SK-N-SH (cell line): ENCODE measurements around the gene KRT3. TPM values are rescaled to one million over a fixed set of nuclear protein-coding genes. Genes with fewer than 3 reads are reported as not detected.

ENCODE experiments used
- CTCF ChIA-PET: fragments of 300-600, 350-600 bp; formaldehyde crosslinking; extraction: SDS; loops from one replicate; lab custom pipeline; 2021; lab: Yijun Ruan, JAX
- POLR2A ChIA-PET: fragments of 350-600 bp; sonication (Branson Sonifier 250); formaldehyde crosslinking; extraction: SDS; loops from one replicate; lab custom pipeline; 2020; ENCODE audit warnings: antibody characterized with exemption, inconsistent platforms; lab: Yijun Ruan, JAX
- DNase-seq: peaks from one replicate; pipeline ENCODE4 v3.0.0; 2012
- H2AFZ ChIP-seq: fragments of 200-600 bp; sonication (generic); 2 replicates; pipeline ENCODE4 v1.8.1; 2016; ENCODE audit warnings: antibody characterized with exemption, mild to moderate bottlenecking, low read depth
- H3F3A ChIP-seq: fragments of 200-600 bp; sonication (generic); replicated peaks from 2 replicates; pipeline ENCODE3; 2016; ENCODE audit warnings: antibody characterized with exemption, mild to moderate bottlenecking; ENCODE audit not compliant: insufficient read depth
- H3K27ac ChIP-seq, 2 experiments: fragments of 200-500 bp in 1 of 2; fragments of 200-600 bp in 1 of 2; sonication (Bioruptor generic) in 1 of 2; sonication (generic), shearing (Covaris generic) in 1 of 2; 2 replicates each; pipeline versions ENCODE4 v1.5.1 to v1.6.1; 2014 to 2016; ENCODE audit warnings: low read depth in 2 of 2, inconsistent platforms in 1 of 2, low read length in 1 of 2, mild to moderate bottlenecking in 1 of 2, mixed read lengths in 1 of 2
- H3K27me3 ChIP-seq: fragments of 200-600 bp; sonication (generic), shearing (Covaris generic); 2 replicates; pipeline ENCODE4 v1.6.1; 2016; ENCODE audit warnings: mixed run types; ENCODE audit not compliant: insufficient read depth
- H3K36me3 ChIP-seq, 2 experiments: fragments of 200-500 bp in 1 of 2; fragments of 200-600 bp in 1 of 2; sonication (Bioruptor generic) in 1 of 2; sonication (generic) in 1 of 2; replicated peaks in 1 of 2; 2 replicates each; pipeline versions ENCODE3 to v1.5.1; 2014 to 2016; ENCODE audit warnings: low read length in 1 of 2, mild to moderate bottlenecking in 1 of 2; ENCODE audit not compliant: insufficient read depth in 2 of 2, control insufficient read depth in 1 of 2
- H3K4me1 ChIP-seq, 2 experiments: fragments of 200-500 bp in 1 of 2; fragments of 200-600 bp in 1 of 2; sonication (Bioruptor generic) in 1 of 2; sonication (generic), shearing (Covaris generic) in 1 of 2; 2 replicates each; pipeline versions ENCODE4 v1.5.1 to v1.6.1; 2014 to 2016; ENCODE audit warnings: low read depth in 1 of 2, low read length in 1 of 2, mixed run types in 1 of 2; ENCODE audit not compliant: insufficient read depth in 2 of 2, control insufficient read depth in 1 of 2
- H3K4me2 ChIP-seq: fragments of 200-600 bp; sonication (generic), shearing (Covaris generic); 2 replicates; pipeline ENCODE4 v1.6.1; 2017; ENCODE audit warnings: mixed run types
- H3K4me3 ChIP-seq, 2 experiments: fragments of 200-500 bp in 1 of 2; fragments of 200-600 bp in 1 of 2; sonication (Bioruptor generic) in 1 of 2; sonication (generic), shearing (Covaris generic) in 1 of 2; 2 replicates each; pipeline versions ENCODE4 v1.5.1 to v1.8.1; 2014 to 2016; ENCODE audit warnings: low read depth in 2 of 2, inconsistent platforms in 1 of 2, low read length in 1 of 2, mild to moderate bottlenecking in 1 of 2, mixed read lengths in 1 of 2, moderate library complexity in 1 of 2
- H3K79me2 ChIP-seq: fragments of 200-600 bp; sonication (generic); 2 replicates; pipeline ENCODE4 v1.8.1; 2017; ENCODE audit warnings: mild to moderate bottlenecking; ENCODE audit not compliant: insufficient read depth
- H3K9ac ChIP-seq: fragments of 200-600 bp; sonication (generic); 2 replicates; pipeline ENCODE4 v1.6.1; 2017; ENCODE audit warnings: mixed run types
- H3K9me2 ChIP-seq: fragments of 200-600 bp; sonication (generic); 2 replicates; pipeline ENCODE4 v1.6.1; 2017; ENCODE audit warnings: mixed run types
- H3K9me3 ChIP-seq: fragments of 200-600 bp; sonication (generic); 2 replicates; pipeline ENCODE4 v1.6.1; 2017; ENCODE audit warnings: mixed run types, mild to moderate bottlenecking, moderate library complexity
- H4K20me1 ChIP-seq: fragments of 200-600 bp; sonication (generic); 2 replicates; pipeline ENCODE4 v1.6.1; 2017; ENCODE audit warnings: mild to moderate bottlenecking, mixed run types; ENCODE audit not compliant: insufficient read depth
- EZH2phosphoT487 ChIP-seq: fragments of 200-600 bp; sonication (generic); IDR thresholded peaks from 2 replicates; pipeline ENCODE4 v1.6.1; 2017; ENCODE audit warnings: low read depth, mixed run types, mild to moderate bottlenecking, antibody characterized with exemption, moderate library complexity, borderline replicate concordance
- GABPA ChIP-seq: IDR thresholded peaks from 2 replicates; pipeline ENCODE4 v1.4.0; 2012; ENCODE audit warnings: low read depth, mild to moderate bottlenecking
- GATA2 ChIP-seq: sonication (generic); formaldehyde crosslinking; IDR thresholded peaks from 2 replicates; pipeline ENCODE4 v1.5.0; 2020; ENCODE audit warnings: mild to moderate bottlenecking, missing genetic modification reagents
- IRF3 ChIP-seq: fragments of 150-350 bp; IDR thresholded peaks from 2 replicates; pipeline ENCODE4 v1.6.1; 2016; ENCODE audit warnings: mild to moderate bottlenecking, low read depth, low read length
- JUND ChIP-seq: IDR thresholded peaks from 2 replicates; pipeline ENCODE4 v1.4.0; 2012
- MAX ChIP-seq: IDR thresholded peaks from 2 replicates; pipeline ENCODE4 v1.4.0; 2012; ENCODE audit warnings: low read depth
- MEF2A ChIP-seq: IDR thresholded peaks from 2 replicates; pipeline ENCODE4 v1.4.0; 2012; ENCODE audit warnings: low read depth, borderline replicate concordance
- MXI1 ChIP-seq: IDR thresholded peaks from 2 replicates; pipeline ENCODE4 v1.6.1; 2012; ENCODE audit warnings: mild to moderate bottlenecking, low read depth, low read length, improper control_type of control experiment
- PBX3 ChIP-seq: IDR thresholded peaks from 2 replicates; pipeline ENCODE4; 2012
- POLR2AphosphoS5 ChIP-seq: IDR thresholded peaks from 2 replicates; pipeline ENCODE4 v1.6.1; 2012; ENCODE audit warnings: low read depth, low read length
- RCOR1 ChIP-seq: fragments of 150-350 bp; IDR thresholded peaks from 2 replicates; pipeline ENCODE4 v1.6.1; 2017; ENCODE audit warnings: antibody characterized with exemption, low read length
- RXRA ChIP-seq: IDR thresholded peaks from 2 replicates; pipeline ENCODE4 v1.4.0; 2012; ENCODE audit warnings: low read depth, mild to moderate bottlenecking, borderline replicate concordance
- SIN3A ChIP-seq: IDR thresholded peaks from 2 replicates; pipeline ENCODE4 v1.6.1; 2012; ENCODE audit warnings: low read depth, mild to moderate bottlenecking, low read length, moderate library complexity, borderline replicate concordance
- SMC3 ChIP-seq: IDR thresholded peaks from 2 replicates; pipeline ENCODE4 v1.6.1; 2012; ENCODE audit warnings: low read depth, low read length, improper control_type of control experiment
- TCF12 ChIP-seq: IDR thresholded peaks from 2 replicates; pipeline ENCODE4 v1.4.0; 2012
- TEAD4 ChIP-seq: IDR thresholded peaks from 2 replicates; pipeline ENCODE4 v1.4.0; 2012; ENCODE audit warnings: mild to moderate bottlenecking, borderline replicate concordance; ENCODE audit not compliant: insufficient read depth
- YY1 ChIP-seq: IDR thresholded peaks from 2 replicates; pipeline ENCODE4 v1.4.0; 2012; ENCODE audit warnings: low read depth, mild to moderate bottlenecking
- WGBS: methylation state at CpG from one replicate; pipeline ENCODE4 v1.1.6; 2017; ENCODE audit warnings: low lambda C conversion rate; 5-methylcytosine and 5-hydroxymethylcytosine counted together
- polyA plus RNA-seq, 3 experiments: library from polyadenylated mRNA; depleted of rRNA; stranded (reverse); fragments of >200 nt; gene quantifications; 2 replicates each; pipeline ENCODE4 v1.2.3, GENCODE V29; 2012
- TF ChIP-seq, protein P1 (sequence below): IDR thresholded peaks from 2 replicates; pipeline ENCODE4 v1.6.1; 2012; ENCODE audit warnings: mild to moderate bottlenecking, low read depth, low read length, moderate library complexity
- TF ChIP-seq, protein P2 (sequence below): IDR thresholded peaks from 2 replicates; pipeline ENCODE4 v1.4.0; 2012; ENCODE audit warnings: low read depth, borderline replicate concordance
- TF ChIP-seq, protein P3 (sequence below): fragments of 200-600 bp; sonication (generic); IDR thresholded peaks from 2 replicates; pipeline ENCODE4 v1.6.1; 2017; ENCODE audit warnings: antibody characterized with exemption, mild to moderate bottlenecking, moderate library complexity

Gene KRT3
- polyA plus RNA-seq, 1 of the 3 experiments (the other 2 are of a cell fraction) = not detected

DNA sequence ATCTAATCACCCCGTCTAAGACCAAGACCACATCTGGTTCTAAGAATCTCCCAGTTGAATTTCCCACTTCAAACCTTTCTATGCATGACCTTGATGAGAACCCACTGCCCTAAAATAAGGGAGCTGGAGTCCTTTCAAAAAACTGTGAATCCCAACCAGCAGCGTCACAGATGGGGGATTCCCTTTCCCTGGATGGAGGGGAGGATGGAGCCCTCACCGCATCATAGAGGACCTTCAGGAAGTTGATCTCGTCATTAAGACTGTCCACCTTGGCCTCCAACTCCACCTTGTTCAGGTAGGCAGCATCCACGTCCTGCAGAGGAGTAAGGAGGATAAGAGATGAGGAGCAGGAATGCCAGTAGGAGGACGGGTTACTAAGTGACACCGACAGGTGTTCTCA is 13.2 kb upstream of the KRT3 start:
- Histone ChIP-seq H2AFZ (no peak overlapping the region), H3K9me3 (no peaks in the 10 kb centered on the region), H3K27me3 (peaks cover 17% of the 10 kb centered on the region; the same call in 1 of the 2 replicates), H3F3A (no peaks in the 10 kb centered on the region), H3K4me2 (no peak overlapping the region), H3K79me2 (no peaks in the 10 kb centered on the region), H3K27ac (no peak overlapping the region), H3K9me2 (no peaks in the 10 kb centered on the region), H3K9ac (no peak overlapping the region), H3K36me3 (no peaks in the 10 kb centered on the region), H3K4me3 (no peak overlapping the region), H3K4me1 (no peaks in the 10 kb centered on the region), H4K20me1 (no peaks in the 10 kb centered on the region)
- WGBS = 41% methylated on average over 7 of the region's 7 CpGs
- TF ChIP-seq POLR2AphosphoS5 (no peak), IRF3 (no peak), MEF2A (no peak), RXRA (no peak), GATA2 (no peak), RCOR1 (no peak), MXI1 (no peak), JUND (no peak), SMC3 (no peak), MAX (no peak), SIN3A (no peak), TCF12 (no peak), PBX3 (no peak), EZH2phosphoT487 (no peak), GABPA (no peak), YY1 (no peak), TEAD4 (no peak)
- TF ChIP-seq, protein P1, sequence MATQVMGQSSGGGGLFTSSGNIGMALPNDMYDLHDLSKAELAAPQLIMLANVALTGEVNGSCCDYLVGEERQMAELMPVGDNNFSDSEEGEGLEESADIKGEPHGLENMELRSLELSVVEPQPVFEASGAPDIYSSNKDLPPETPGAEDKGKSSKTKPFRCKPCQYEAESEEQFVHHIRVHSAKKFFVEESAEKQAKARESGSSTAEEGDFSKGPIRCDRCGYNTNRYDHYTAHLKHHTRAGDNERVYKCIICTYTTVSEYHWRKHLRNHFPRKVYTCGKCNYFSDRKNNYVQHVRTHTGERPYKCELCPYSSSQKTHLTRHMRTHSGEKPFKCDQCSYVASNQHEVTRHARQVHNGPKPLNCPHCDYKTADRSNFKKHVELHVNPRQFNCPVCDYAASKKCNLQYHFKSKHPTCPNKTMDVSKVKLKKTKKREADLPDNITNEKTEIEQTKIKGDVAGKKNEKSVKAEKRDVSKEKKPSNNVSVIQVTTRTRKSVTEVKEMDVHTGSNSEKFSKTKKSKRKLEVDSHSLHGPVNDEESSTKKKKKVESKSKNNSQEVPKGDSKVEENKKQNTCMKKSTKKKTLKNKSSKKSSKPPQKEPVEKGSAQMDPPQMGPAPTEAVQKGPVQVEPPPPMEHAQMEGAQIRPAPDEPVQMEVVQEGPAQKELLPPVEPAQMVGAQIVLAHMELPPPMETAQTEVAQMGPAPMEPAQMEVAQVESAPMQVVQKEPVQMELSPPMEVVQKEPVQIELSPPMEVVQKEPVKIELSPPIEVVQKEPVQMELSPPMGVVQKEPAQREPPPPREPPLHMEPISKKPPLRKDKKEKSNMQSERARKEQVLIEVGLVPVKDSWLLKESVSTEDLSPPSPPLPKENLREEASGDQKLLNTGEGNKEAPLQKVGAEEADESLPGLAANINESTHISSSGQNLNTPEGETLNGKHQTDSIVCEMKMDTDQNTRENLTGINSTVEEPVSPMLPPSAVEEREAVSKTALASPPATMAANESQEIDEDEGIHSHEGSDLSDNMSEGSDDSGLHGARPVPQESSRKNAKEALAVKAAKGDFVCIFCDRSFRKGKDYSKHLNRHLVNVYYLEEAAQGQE = no peak
- TF ChIP-seq, protein P2, sequence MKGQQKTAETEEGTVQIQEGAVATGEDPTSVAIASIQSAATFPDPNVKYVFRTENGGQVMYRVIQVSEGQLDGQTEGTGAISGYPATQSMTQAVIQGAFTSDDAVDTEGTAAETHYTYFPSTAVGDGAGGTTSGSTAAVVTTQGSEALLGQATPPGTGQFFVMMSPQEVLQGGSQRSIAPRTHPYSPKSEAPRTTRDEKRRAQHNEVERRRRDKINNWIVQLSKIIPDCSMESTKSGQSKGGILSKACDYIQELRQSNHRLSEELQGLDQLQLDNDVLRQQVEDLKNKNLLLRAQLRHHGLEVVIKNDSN = no peak
- TF ChIP-seq, protein P3, sequence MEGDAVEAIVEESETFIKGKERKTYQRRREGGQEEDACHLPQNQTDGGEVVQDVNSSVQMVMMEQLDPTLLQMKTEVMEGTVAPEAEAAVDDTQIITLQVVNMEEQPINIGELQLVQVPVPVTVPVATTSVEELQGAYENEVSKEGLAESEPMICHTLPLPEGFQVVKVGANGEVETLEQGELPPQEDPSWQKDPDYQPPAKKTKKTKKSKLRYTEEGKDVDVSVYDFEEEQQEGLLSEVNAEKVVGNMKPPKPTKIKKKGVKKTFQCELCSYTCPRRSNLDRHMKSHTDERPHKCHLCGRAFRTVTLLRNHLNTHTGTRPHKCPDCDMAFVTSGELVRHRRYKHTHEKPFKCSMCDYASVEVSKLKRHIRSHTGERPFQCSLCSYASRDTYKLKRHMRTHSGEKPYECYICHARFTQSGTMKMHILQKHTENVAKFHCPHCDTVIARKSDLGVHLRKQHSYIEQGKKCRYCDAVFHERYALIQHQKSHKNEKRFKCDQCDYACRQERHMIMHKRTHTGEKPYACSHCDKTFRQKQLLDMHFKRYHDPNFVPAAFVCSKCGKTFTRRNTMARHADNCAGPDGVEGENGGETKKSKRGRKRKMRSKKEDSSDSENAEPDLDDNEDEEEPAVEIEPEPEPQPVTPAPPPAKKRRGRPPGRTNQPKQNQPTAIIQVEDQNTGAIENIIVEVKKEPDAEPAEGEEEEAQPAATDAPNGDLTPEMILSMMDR = no peak
- ChIA-PET POLR2A (no interaction called here), CTCF (interaction anchor here (1.0 kb wide), 1 partner anchor 437 kb away, joined by 3 read pairs; no protein-coding TSS in a partner anchor)
- DNase-seq = no peak
